Stimulated activated CD4-positive, alpha-beta T cell treated with anti-CD3 and anti-CD28 coated beads, Interleukin-12 subunit alpha, Interleukin-12 subunit beta, amount 100 ng/mL, for 4 hours (primary cell): ENCODE measurements around the gene NADSYN1.

ENCODE experiments used
- DNase-seq: peaks from one replicate; pipeline ENCODE4 v3.0.0-alpha.2; 2020

Gene NADSYN1

GRCh38 chr11:71451596-71452198 is 1.3 kb upstream of the NADSYN1 start:
- no peak for DNase-seq

- DNase-seq: peak; percentile 30
Measured at GRCh38 chr11:71452199-71453036, 585 bp upstream of the NADSYN1 start.

- no peak for DNase-seq
Measured at GRCh38 chr11:71453918-71454304, 908 bp downstream of the NADSYN1 start.

GRCh38 chr11:71454470-71455113 is 1.6 kb downstream of the NADSYN1 start:
- DNase-seq: no peak

- no peak for DNase-seq
Measured at GRCh38 chr11:71456294-71456693, 3.3 kb downstream of the NADSYN1 start.

GRCh38 chr11:71456831-71457230 is 3.8 kb downstream of the NADSYN1 start:
- DNase-seq: no peak

DNA sequence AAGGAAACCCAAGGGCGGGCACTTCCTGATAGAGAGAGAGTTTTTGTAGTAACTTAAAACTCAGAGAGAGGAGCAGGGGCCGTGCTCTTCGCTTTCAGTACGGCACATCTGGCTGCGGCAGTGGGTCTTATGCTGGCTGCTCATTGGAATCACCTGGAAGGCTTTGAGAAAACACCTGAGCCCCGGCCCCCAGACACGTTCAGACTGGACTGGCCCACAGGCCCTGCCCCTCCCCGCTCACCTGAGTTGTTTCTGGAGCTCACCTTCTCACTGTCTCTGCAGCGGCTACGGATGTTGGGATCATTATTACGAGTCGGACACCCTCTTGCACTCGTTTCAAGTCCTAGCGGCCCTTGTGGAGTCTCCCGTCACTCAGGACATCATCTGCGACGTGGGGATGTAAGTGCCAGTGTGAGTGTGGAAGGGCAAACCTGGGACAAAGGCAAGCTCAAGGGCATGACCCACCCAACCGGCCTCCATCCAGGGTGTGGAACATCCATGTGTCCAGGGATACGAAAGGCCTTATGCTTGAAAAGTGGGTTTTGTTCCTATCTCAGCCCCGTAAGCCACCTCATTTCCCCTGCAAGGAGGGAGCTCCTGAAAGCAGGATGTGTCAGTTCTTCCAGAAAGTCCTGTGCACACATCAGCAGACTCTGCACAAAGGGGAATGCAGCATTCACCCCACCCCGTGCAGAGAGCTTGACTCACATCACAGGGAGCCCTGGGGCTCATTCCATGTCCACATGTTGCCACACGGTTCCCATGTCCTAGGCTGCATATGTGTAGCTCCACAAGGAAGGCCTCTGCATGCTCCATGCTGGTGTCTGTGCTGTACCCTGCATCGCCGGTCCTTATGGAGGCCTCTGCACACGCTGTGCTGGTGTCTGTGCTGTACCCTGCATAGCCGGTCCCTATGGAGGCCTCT is 5.4 kb downstream of the NADSYN1 start:
- DNase-seq: no peak

GRCh38 chr11:71459076-71459766 is 6.2 kb downstream of the NADSYN1 start:
- DNase-seq: no peak

GRCh38 chr11:71459767-71460320 is 6.8 kb downstream of the NADSYN1 start:
- no peak for DNase-seq

DNA sequence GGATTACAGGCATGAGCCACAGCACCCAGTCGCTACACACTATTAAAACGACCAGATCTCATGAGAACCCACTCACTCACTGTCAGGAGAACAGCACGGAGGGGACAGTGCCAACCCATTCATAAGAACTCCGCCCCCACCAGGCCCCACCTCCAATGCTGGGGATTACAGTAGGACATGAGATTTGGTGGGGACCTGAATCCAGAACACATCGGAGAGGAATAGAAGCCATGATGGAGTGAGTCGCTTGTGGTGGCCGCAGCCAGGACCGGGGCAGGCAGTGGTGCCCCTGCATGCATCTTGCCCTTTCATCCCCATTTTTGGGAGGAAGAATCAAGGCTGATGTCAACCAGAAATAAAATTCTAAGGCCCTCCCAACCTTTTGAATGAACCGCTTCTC is 8.7 kb downstream of the NADSYN1 start:
- no peak for DNase-seq

- DNase-seq: no peak
Measured at GRCh38 chr11:71462726-71463125, 9.7 kb downstream of the NADSYN1 start.

- no peak for DNase-seq
Measured at GRCh38 chr11:71463331-71464211, 10.6 kb downstream of the NADSYN1 start.

DNA sequence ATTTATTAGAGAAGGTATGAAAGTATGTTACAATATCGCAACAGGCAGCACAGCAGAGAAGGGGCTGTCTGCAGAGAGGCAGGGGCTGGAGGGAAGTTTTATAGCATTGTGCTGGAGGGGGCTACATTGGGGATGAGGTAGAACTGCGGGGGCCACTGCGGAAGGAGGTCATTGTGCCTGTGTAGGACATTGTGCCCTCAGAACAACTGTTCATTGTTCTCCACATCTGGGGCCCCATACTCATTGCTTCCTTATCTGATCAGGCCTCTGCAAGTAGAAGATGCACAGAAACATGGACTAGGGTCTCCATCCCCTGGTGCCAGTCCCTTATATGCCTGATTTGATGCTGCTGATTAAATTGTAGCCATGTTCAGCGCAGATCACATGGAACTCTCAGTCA is 12.1 kb downstream of the NADSYN1 start:
- no peak for DNase-seq

DNA sequence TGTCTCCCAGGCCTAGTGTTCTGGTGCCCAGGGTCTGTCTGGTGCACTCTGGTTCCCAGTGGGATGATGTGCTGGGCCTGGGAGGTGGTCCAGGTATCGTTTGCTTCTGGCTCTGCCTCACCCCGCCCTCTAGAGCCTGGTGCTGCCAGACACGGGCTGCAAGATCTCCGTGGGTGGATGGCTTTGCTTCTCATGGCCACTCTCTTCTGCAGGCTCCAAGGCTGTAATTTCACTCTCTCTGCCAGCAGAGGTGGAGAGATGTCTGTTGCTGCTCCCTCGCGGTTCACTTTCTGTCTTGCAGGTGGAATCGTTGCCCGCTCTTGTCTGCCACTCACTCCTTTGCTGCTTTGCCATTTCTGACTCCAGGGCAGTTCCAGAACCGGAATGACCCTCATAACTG is 13.4 kb downstream of the NADSYN1 start:
- no peak for DNase-seq

DNA sequence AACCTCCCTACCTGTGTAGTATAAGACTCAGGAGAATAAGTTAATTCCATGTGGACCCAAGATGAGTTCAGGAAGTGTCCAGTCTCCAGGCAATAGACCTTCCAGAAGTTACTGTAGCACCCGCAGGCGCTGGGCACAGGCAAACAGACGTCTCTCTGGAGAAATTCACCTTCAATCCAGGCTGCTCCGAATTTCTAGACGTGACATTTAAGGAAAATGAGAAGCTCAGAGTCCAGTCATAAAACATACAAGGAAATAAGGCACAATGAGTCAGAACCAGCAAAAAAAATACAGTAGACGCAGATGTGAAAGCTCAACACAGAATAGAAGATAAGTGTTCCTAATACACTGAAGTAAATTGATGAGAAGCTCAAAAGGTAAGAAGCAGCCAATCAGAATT is 14.2 kb downstream of the NADSYN1 start:
- no peak for DNase-seq

DNA sequence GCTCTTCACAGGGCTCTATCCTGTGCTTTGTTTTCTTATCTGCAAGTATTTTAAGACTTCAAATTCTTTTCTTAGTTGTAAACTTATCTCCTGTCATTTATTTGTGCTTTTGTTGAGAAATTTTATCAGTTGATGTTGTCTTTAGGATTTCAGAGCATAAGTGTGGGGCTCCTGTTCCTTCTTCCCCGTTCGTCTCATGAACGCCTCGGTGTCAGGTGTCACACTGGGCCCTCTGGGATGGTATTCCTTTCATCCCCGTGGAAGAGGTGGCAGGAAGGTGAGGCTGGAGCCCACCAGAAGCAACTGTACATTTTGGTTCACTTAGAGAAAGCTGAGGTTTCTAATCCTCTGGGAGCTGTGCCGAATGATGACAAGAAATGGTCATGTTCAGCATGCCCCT is 17.9 kb downstream of the NADSYN1 start:
- no peak for DNase-seq

GRCh38 chr11:71472357-71472885 is 19.4 kb downstream of the NADSYN1 start:
- DNase-seq: no peak

DNA sequence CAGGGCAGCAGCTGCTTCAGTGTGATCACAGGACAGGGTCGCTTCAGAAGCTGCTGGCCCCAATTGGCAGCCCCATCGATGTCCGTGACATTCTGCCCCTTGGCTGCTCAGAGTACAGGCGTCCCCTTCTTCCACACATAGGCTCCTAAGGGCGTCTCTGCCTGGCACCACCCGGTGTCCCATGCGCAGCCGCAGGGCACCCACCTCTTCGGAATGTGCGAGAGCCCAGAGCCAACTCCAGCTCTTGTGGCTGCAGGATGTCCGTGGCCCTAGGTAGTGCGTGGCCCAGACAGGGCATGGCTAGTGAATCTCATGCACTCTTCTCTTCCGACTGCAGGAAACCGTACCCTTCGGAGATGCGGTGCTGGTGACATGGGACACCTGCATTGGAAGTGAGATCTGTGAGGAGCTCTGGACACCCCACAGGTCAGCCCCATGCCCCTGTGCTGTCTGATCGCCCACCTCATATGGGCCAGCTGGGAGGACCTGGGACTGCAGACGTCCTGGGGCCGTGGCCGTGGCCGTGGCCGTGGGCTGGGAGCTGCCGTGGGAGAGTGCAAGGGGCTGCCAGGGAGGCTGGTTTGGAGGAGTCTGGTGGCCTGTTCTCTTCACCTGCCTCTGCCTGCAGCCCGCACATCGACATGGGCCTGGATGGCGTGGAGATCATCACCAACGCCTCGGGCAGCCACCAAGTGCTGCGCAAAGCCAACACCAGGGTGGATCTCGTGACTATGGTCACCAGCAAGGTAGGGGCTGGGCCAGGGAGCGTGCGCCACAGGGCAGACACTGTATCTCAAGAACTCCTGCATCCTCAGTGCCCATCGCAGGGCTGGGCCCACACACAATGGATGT is 20.2 kb downstream of the NADSYN1 start:
- no peak for DNase-seq

DNA sequence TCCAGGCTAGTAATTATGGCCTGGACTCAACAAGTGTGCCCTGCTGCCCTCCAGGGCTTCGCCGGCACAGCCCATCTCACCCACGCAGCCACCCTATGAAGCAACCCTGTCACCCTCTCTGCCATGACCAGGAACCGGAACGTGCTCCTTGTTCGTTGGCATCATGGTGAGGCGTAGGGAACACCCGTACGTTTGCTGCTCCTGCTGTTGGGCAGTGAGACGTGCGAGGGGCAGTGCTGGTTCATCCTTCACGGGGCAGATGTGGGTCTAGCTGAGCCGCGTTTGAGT is 20.7 kb downstream of the NADSYN1 start:
- no peak for DNase-seq
